HepG2 (cell line): ENCODE data around the gene XRCC5. TPM values are rescaled to one million over a fixed set of nuclear protein-coding genes. Genes with fewer than 3 reads are reported as not detected.

ENCODE experiments used
- ATAC-seq: fragments of 200-7000 bp; cut with Tn5 transposase; 3 replicates; pipeline ENCODE4 v1.9.1; 2020; ENCODE audit warnings: mild to moderate bottlenecking, moderate library complexity
- BruUV-seq: library from RNA; stranded (reverse); fragments of 400-500 nt; replicated peaks from 2 replicates; lab custom pipeline; 2021; lab: Mats Ljungman, UMichigan
- CTCF ChIA-PET: fragments of 300-600 bp; formaldehyde crosslinking; extraction: SDS; loops from one replicate; lab custom pipeline; 2021; ENCODE audit warnings: low total read pairs, inconsistent platforms, low intra/inter-chr PET ratio; lab: Yijun Ruan, JAX
- POLR2A ChIA-PET: fragments of 350-600 bp; sonication (Branson Sonifier 250); formaldehyde crosslinking; loops from one replicate; lab custom pipeline; 2020; ENCODE audit warnings: antibody characterized with exemption, inconsistent platforms; lab: Yijun Ruan, JAX
- DNase-seq: peaks from one replicate; pipeline ENCODE4 v3.0.0-alpha.2; 2015; ENCODE audit warnings: low spot score
- FAIRE-seq: peaks from 3 replicates; lab custom pipeline; 2011; peaks lifted over from hg19 to GRCh38; lab: Jason Lieb, UNC
- H2AFZ ChIP-seq: one replicate; pipeline ENCODE4 v1.6.1; 2011; ENCODE audit warnings: low read length, inconsistent platforms
- H3K27ac ChIP-seq: fragments of 300-600 bp; 3 replicates; pipeline ENCODE4 v1.8.0; 2011; ENCODE audit warnings: mixed run types, mild to moderate bottlenecking, mixed read lengths, low read length, inconsistent platforms; ENCODE audit not compliant: insufficient read depth; ENCODE audit errors: extremely low read length
- H3K27me3 ChIP-seq, 2 experiments: fragments of 200-600 bp in 1 of 2; 2 replicates in 1 of 2; 3 replicates in 1 of 2; pipeline versions ENCODE4 v1.6.0 to v1.8.0; 2011; ENCODE audit warnings: low read length in 2 of 2, mild to moderate bottlenecking in 2 of 2, moderate library complexity in 2 of 2, inconsistent platforms in 1 of 2; ENCODE audit not compliant: insufficient read depth in 2 of 2, control insufficient read depth in 1 of 2
- H3K36me3 ChIP-seq, 2 experiments: fragments of 200-600 bp in 1 of 2; replicated peaks in 1 of 2; 2 replicates in 1 of 2; 3 replicates in 1 of 2; pipeline versions ENCODE4 v1.5.1 to v1.8.0; 2011; ENCODE audit warnings: low read length in 2 of 2, inconsistent platforms in 1 of 2; ENCODE audit not compliant: insufficient read depth in 2 of 2, control insufficient read depth in 1 of 2
- H3K4me1 ChIP-seq: 2 replicates; pipeline ENCODE4 v1.5.1; 2012; ENCODE audit warnings: low read length, inconsistent platforms; ENCODE audit not compliant: insufficient read depth
- H3K4me2 ChIP-seq: 2 replicates; pipeline ENCODE4 v1.6.0; 2011; ENCODE audit warnings: low read depth, low read length, inconsistent platforms
- H3K4me3 ChIP-seq, 3 experiments: fragments of 200-600 bp in 1 of 3; sonication (generic), shearing (Covaris generic) in 1 of 3; replicated peaks in 1 of 3; 2 replicates each; pipeline ENCODE4 v1.5.1; 2011 to 2016; ENCODE audit warnings: low read length in 3 of 3, inconsistent platforms in 2 of 3, low read depth in 2 of 3, mild to moderate bottlenecking in 2 of 3, control low read depth in 1 of 3, mixed read lengths in 1 of 3; ENCODE audit not compliant: insufficient read depth in 1 of 3
- H3K79me2 ChIP-seq: one replicate; pipeline ENCODE4 v1.6.1; 2011; ENCODE audit warnings: low read length, inconsistent platforms; ENCODE audit not compliant: insufficient read depth
- H3K9ac ChIP-seq: 2 replicates; pipeline ENCODE4 v1.6.0; 2011; ENCODE audit warnings: mild to moderate bottlenecking, low read depth, low read length, inconsistent platforms; ENCODE audit not compliant: insufficient read depth
- H3K9me3 ChIP-seq: 2 replicates; pipeline ENCODE4 v1.5.1; 2012; ENCODE audit warnings: mild to moderate bottlenecking, low read length
- H4K20me1 ChIP-seq: 2 replicates; pipeline ENCODE4 v1.6.0; 2011; ENCODE audit warnings: inconsistent platforms, mild to moderate bottlenecking, low read length, moderate library complexity; ENCODE audit not compliant: insufficient read depth
- ATF3 ChIP-seq: sonication (generic); formaldehyde crosslinking; IDR thresholded peaks from 2 replicates; pipeline ENCODE4 v1.4.0; 2020; ENCODE audit warnings: missing genetic modification reagents
- GMEB1 ChIP-seq: sonication (generic); formaldehyde crosslinking; IDR thresholded peaks from 2 replicates; pipeline ENCODE4 v1.5.1; 2020; ENCODE audit warnings: missing genetic modification reagents, mild to moderate bottlenecking, borderline replicate concordance
- GPBP1L1 ChIP-seq: sonication (generic); formaldehyde crosslinking; IDR thresholded peaks from 2 replicates; pipeline ENCODE4 v1.5.0; 2020; ENCODE audit warnings: mild to moderate bottlenecking, missing genetic modification reagents
- IRF9 ChIP-seq: sonication (generic); formaldehyde crosslinking; IDR thresholded peaks from 2 replicates; pipeline ENCODE4 v1.8.0; 2022; ENCODE audit warnings: missing genetic modification reagents, mild to moderate bottlenecking, borderline replicate concordance
- JUN ChIP-seq: sonication (generic); formaldehyde crosslinking; IDR thresholded peaks from 2 replicates; pipeline ENCODE4 v1.4.0; 2020; ENCODE audit warnings: mild to moderate bottlenecking, missing genetic modification reagents
- LCORL ChIP-seq, 2 experiments: fragments of 450-650 bp in 1 of 2; sonication (generic) in 1 of 2; formaldehyde crosslinking in 1 of 2; IDR thresholded peaks; 2 replicates each; pipeline versions ENCODE4 v1.5.0 to v1.6.1; 2017 to 2020; ENCODE audit warnings: antibody characterized with exemption in 1 of 2, missing genetic modification reagents in 1 of 2
- ZNF720 ChIP-seq: sonication (generic); formaldehyde crosslinking; IDR thresholded peaks from 2 replicates; pipeline ENCODE4 v1.4.0; 2020; ENCODE audit warnings: missing genetic modification reagents
- WGBS: methylation state at CpG from one replicate; pipeline ENCODE4 v1.1.6; 2017; ENCODE audit warnings: low lambda C conversion rate; 5-methylcytosine and 5-hydroxymethylcytosine counted together
- in situ Hi-C: cut with HindIII; loops from 2 replicates; pipeline ENCODE4 v1.10.0; 2017; ENCODE audit warnings: low pct_unique_long_range_greater_than_20kb; ENCODE audit not compliant: extremely low pct_ligation_motif_present
- intact Hi-C: fragments of 100-400 bp; cut with micrococcal nuclease; formaldehyde crosslinking; loops from one replicate; pipeline ENCODE4 v1.10.0; 2022; ENCODE audit not compliant: unreplicated experiment
- polyA plus RNA-seq, 8 experiments: library from polyadenylated mRNA; depleted of rRNA in 3 of 8; stranded (reverse) in 7 of 8; unstranded in 1 of 8; fragments of >200 nt; fragmentation: Illumina TruSeq in 4 of 8; extraction: Trizol in 4 of 8; gene quantifications; 2 replicates each; pipeline versions ENCODE4 v1.2.1 to v1.2.3, GENCODE V29; 2011 to 2016; ENCODE audit warnings: low read depth in 4 of 8, missing spikeins in 1 of 8, mixed read lengths in 1 of 8; ENCODE audit not compliant: insufficient read depth in 1 of 8
- total RNA-seq, 5 experiments: library from RNA; depleted of rRNA; stranded (reverse); fragments of >200 nt; fragmentation: Illumina TruSeq; extraction: Trizol; gene quantifications; 2 replicates each; pipeline ENCODE4 v1.2.3, GENCODE V29; 2016; ENCODE audit warnings: low read depth in 1 of 5

Gene XRCC5
- total and polyA plus RNA-seq, 2 of the 13 experiments (the other 11 are each of a cell fraction or from before 2014, with no cell fraction given): 264 to 454 TPM

- Histone ChIP-seq H3K4me1 (no peaks in the 10 kb centered on the region), H3K9ac (no peak overlapping the region), H3K9me3 (peaks cover 22% of the 10 kb centered on the region), H3K4me2 (no peak overlapping the region), H3K27ac (no peak overlapping the region)
- no peak for DNase-seq
- intact Hi-C loops: no loop called here
- TF ChIP-seq GMEB1 (no peak), ATF3 (no peak), JUN (no peak), ZNF720 (CRISPR knock-in tag) (no peak), IRF9 (no peak), GPBP1L1 (no peak), LCORL (IDR thresholded peaks at IDR 0.05) (no peak), LCORL (CRISPR knock-in tag; IDR thresholded peaks at IDR 0.05) (no peak)
- TF ChIP-seq, all 625 proteins: peak for 0
- no TSS peak for BruUV-seq
- CTCF ChIA-PET: no interaction called here
- WGBS: 0% methylated on average over 1 of the region's 1 CpG
- POLR2A ChIA-PET: no interaction called here
- H3K27me3 ChIP-seq: no peaks in the 10 kb centered on the region; a peak in 1 of 5 replicates
- no peaks in the 10 kb centered on the region for H4K20me1 ChIP-seq
- H2AFZ ChIP-seq: no peak overlapping the region
- no peaks in the 10 kb centered on the region for H3K36me3 ChIP-seq
- H3K79me2 ChIP-seq: no peaks in the 10 kb centered on the region
- FAIRE-seq: no peak
- no peak overlapping the region for H3K4me3 ChIP-seq
- no peak for ATAC-seq
- in situ Hi-C loops: no loop called here
Observed at GRCh38 chr2:216236486-216236885, 127.3 kb downstream of the XRCC5 start.
